ENCODE measurements around the gene CDKN1A.
"Not testable (repeated sequence)": the region's sequence is repeated elsewhere in the genome, so short reads cannot be mapped to it uniquely, and the experiment has no call there.

CDKN1A gene

GRCh38 chr6:36703982-36704381 is 25.5 kb downstream of the CDKN1A start:
- TF ChIP-seq CTCF (IDR thresholded peaks at IDR 0.05; ENCODE audit: borderline replicate concordance, control extremely low read depth, extremely low read depth, insufficient read depth, missing control alignments): no peak
- DNase-seq (ENCODE audit: low spot score): no peak
- in situ Hi-C loops (cut with MboI; ENCODE audit: low sequenced_read_pairs, unreplicated experiment): no loop called here

- DNase-seq (ENCODE audit: low spot score); in situ Hi-C loops (cut with MboI; ENCODE audit: low sequenced_read_pairs, unreplicated experiment): not testable (repeated sequence)
These were observed 26.6 kb downstream of the CDKN1A start for GRCh38 chr6:36704961-36705577.

- in situ Hi-C loops (cut with MboI; ENCODE audit: low sequenced_read_pairs, unreplicated experiment): no loop called here
- DNase-seq (ENCODE audit: low spot score): no peak
- TF ChIP-seq CTCF (IDR thresholded peaks at IDR 0.05; ENCODE audit: borderline replicate concordance, control extremely low read depth, extremely low read depth, insufficient read depth, missing control alignments): no peak
These were observed 27.8 kb downstream of the CDKN1A start for GRCh38 chr6:36706339-36706738.

GRCh38 chr6:36712816-36713215 is 34.3 kb downstream of the CDKN1A start:
- TF ChIP-seq CTCF (IDR thresholded peaks at IDR 0.05; ENCODE audit: borderline replicate concordance, control extremely low read depth, extremely low read depth, insufficient read depth, missing control alignments): no peak
- DNase-seq (ENCODE audit: low spot score): no peak
- in situ Hi-C loops (cut with MboI; ENCODE audit: low sequenced_read_pairs, unreplicated experiment): no loop called here

GRCh38 chr6:36713846-36714245 is 35.3 kb downstream of the CDKN1A start:
- in situ Hi-C loops (cut with MboI; ENCODE audit: low sequenced_read_pairs, unreplicated experiment): no loop called here
- no peak for DNase-seq (ENCODE audit: low spot score)
- no peak for TF ChIP-seq CTCF (IDR thresholded peaks at IDR 0.05; ENCODE audit: borderline replicate concordance, control extremely low read depth, extremely low read depth, insufficient read depth, missing control alignments)

GRCh38 chr6:36714511-36714910 is 36.0 kb downstream of the CDKN1A start:
- in situ Hi-C loops (cut with MboI; ENCODE audit: low sequenced_read_pairs, unreplicated experiment): no loop called here
- DNase-seq (ENCODE audit: low spot score): no peak
- TF ChIP-seq CTCF (IDR thresholded peaks at IDR 0.05; ENCODE audit: borderline replicate concordance, control extremely low read depth, extremely low read depth, insufficient read depth, missing control alignments): no peak

- DNase-seq (ENCODE audit: low spot score): no peak
- no peak for TF ChIP-seq CTCF (IDR thresholded peaks at IDR 0.05; ENCODE audit: borderline replicate concordance, control extremely low read depth, extremely low read depth, insufficient read depth, missing control alignments)
- in situ Hi-C loops (cut with MboI; ENCODE audit: low sequenced_read_pairs, unreplicated experiment): no loop called here
These were observed 37.0 kb downstream of the CDKN1A start for GRCh38 chr6:36715469-36715868.

Measured in GM13976 (cell line).